Caco-2 (cell line): ENCODE results near the gene SLC6A6. TPM values are rescaled to one million over a fixed set of nuclear protein-coding genes. Genes with fewer than 3 reads are reported as not detected.

Experiments used
- Bru-seq: library from RNA; stranded (reverse); fragments of 400-500 nt; gene quantifications from one replicate; lab custom pipeline; 2021; lab: Mats Ljungman, UMichigan
- BruChase-seq, 2 experiments: library from RNA; stranded (reverse); fragments of 400-500 nt; gene quantifications; one replicate each; lab custom pipeline; 2021; lab: Mats Ljungman, UMichigan
- BruUV-seq: library from RNA; stranded (reverse); fragments of 400-500 nt; replicated peaks from 2 replicates; lab custom pipeline; 2021; lab: Mats Ljungman, UMichigan
- CTCF ChIA-PET: fragments of 300-600 bp; sonication (Branson Sonifier 250); formaldehyde crosslinking; loops from one replicate; lab custom pipeline; 2022; ENCODE audit warnings: antibody characterized with exemption; lab: Charles Lee
- POLR2A ChIA-PET: fragments of 300-600 bp; sonication (Branson Sonifier 250); formaldehyde crosslinking; loops from one replicate; lab custom pipeline; 2022; ENCODE audit warnings: antibody characterized with exemption; lab: Charles Lee
- DNase-seq, 2 experiments: peaks; one replicate each; pipeline versions ENCODE4 v3.0.0 to v3.0.0-alpha.2; 2020 to 2022
- H3K27me3 ChIP-seq: replicated peaks from 2 replicates; pipeline ENCODE4 v1.6.0; 2011; ENCODE audit warnings: low read length; ENCODE audit not compliant: control insufficient read depth, insufficient read depth
- H3K36me3 ChIP-seq: 2 replicates; pipeline ENCODE4 v1.5.1; 2011; ENCODE audit warnings: low read length; ENCODE audit not compliant: control insufficient read depth, insufficient read depth
- H3K4me1 ChIP-seq: fragments of 250-450 bp; sonication (Bioruptor Pico); 2 replicates; pipeline ENCODE4 v1.5.1; 2020; ENCODE audit warnings: mild to moderate bottlenecking
- H3K4me3 ChIP-seq: 2 replicates; pipeline ENCODE4 v1.5.1; 2011; ENCODE audit warnings: low read depth, mild to moderate bottlenecking, control low read depth, low read length
- H3K9me3 ChIP-seq: fragments of 250-450 bp; sonication (Bioruptor Pico); 2 replicates; pipeline ENCODE4 v1.5.1; 2020; ENCODE audit warnings: mild to moderate bottlenecking, moderate library complexity
- H3K27ac Mint-ChIP-seq: one replicate; pipeline ENCODE4 v1.8.0; 2022; ENCODE audit warnings: mixed read lengths; ENCODE audit not compliant: unreplicated experiment
- H3K27me3 Mint-ChIP-seq: one replicate; pipeline ENCODE4 v1.8.0; 2022; ENCODE audit warnings: mixed read lengths; ENCODE audit not compliant: insufficient read depth, unreplicated experiment
- H3K36me3 Mint-ChIP-seq: one replicate; pipeline ENCODE4 v1.8.0; 2022; ENCODE audit warnings: mild to moderate bottlenecking, mixed read lengths; ENCODE audit not compliant: insufficient read depth, unreplicated experiment
- H3K4me1 Mint-ChIP-seq: one replicate; pipeline ENCODE4 v1.8.0; 2022; ENCODE audit warnings: low read depth, mixed read lengths; ENCODE audit not compliant: unreplicated experiment
- H3K4me3 Mint-ChIP-seq: one replicate; pipeline ENCODE4 v1.8.0; 2022; ENCODE audit warnings: mild to moderate bottlenecking, moderate library complexity, mixed read lengths; ENCODE audit not compliant: unreplicated experiment
- H3K9me3 Mint-ChIP-seq: one replicate; pipeline ENCODE4 v1.8.0; 2022; ENCODE audit warnings: mixed read lengths; ENCODE audit not compliant: unreplicated experiment
- intact Hi-C: fragments of 100-400 bp; cut with micrococcal nuclease; formaldehyde crosslinking; loops from one replicate; pipeline ENCODE4 v1.10.0; 2022; ENCODE audit not compliant: unreplicated experiment
- long read RNA-seq: library from polyadenylated mRNA; stranded (forward); transcript quantifications from one replicate; pipeline ENCODE4 v2.0.0, GENCODE V29; 2022
- total RNA-seq: library from RNA; stranded (reverse); gene quantifications from 2 replicates; pipeline ENCODE4 v1.2.3, GENCODE V29; 2022
- TF ChIP-seq, protein P1 (sequence below), 2 experiments: fragments of 200-600 bp in 1 of 2; IDR thresholded peaks; 1 replicate in 1 of 2; 2 replicates in 1 of 2; pipeline versions ENCODE4 v1.5.1 to v1.8.0; 2011 to 2022; ENCODE audit warnings: antibody characterized with exemption in 1 of 2, control low read depth in 1 of 2, inconsistent platforms in 1 of 2, low read depth in 1 of 2, low read length in 1 of 2, mild to moderate bottlenecking in 1 of 2, moderate library complexity in 1 of 2; ENCODE audit not compliant: insufficient read depth in 1 of 2, severe bottlenecking in 1 of 2, unreplicated experiment in 1 of 2

SLC6A6 gene
- total RNA-seq (49.6 and 55.3 TPM in 2 replicates), Bru-seq, nascent RNA (percentile 78 among the genes with signal in this experiment), BruChase-seq, experiment 1, labeled RNA remaining after a 2-hour chase (percentile 78 among the genes with signal in this experiment), BruChase-seq, experiment 2, labeled RNA remaining after a 6-hour chase (percentile 84 among the genes with signal in this experiment)
- long read RNA-seq, full-length matches to known transcripts, result 19 of 69 reads
- long read RNA-seq, partial matches to known transcripts, result 8 of 69 reads
- long read RNA-seq, other reads (novel, unspliced or antisense), result 42 of 69 reads

DNA sequence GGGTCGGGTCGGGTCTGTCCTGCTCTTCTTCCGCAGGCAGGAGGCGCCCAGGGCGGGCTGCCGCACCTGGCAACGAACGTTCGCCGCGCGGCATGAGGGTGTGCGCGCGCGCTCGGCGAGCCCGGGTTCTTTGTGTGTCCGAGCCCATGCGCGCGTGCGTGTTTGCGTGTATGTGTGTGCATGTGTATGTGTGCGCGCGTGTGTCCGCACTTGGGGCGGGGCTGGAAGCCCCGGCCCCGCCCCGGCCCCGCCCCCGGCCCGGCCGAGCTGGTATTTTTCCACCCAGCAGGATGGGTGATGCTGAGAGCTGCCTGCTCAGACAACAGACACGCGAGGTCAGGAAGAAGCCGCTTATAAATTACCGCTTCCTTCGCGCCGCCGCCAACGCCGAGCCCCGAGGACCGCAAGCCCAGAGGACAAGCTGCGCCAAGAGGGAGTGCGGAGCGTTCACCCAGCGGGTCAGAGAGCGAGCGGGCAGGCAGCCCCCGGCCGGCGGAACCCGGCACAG is at the start of gene SLC6A6:
Gene SLC6A6, plus strand, starts transcription at position 303 of the 508 bp plus-strand sequence. CDS start 41,029 bp downstream, outside the sequence.
- no peaks in the 10 kb centered on the region for H3K9me3 Mint-ChIP-seq
- peaks cover 10% of the 10 kb centered on the region; the same call in 1 of the 2 replicates for H3K4me1 ChIP-seq
- H3K4me1 Mint-ChIP-seq, result peaks cover 10% of the 10 kb centered on the region
- peak within 1 kb of the TSS; percentile 97 for H3K27ac Mint-ChIP-seq
- H3K27me3 Mint-ChIP-seq, result no peaks in the 10 kb centered on the region
- H3K9me3 ChIP-seq, result no peaks in the 10 kb centered on the region
- DNase-seq, result peak; percentile 95 to 96
- TF ChIP-seq, protein P1, sequence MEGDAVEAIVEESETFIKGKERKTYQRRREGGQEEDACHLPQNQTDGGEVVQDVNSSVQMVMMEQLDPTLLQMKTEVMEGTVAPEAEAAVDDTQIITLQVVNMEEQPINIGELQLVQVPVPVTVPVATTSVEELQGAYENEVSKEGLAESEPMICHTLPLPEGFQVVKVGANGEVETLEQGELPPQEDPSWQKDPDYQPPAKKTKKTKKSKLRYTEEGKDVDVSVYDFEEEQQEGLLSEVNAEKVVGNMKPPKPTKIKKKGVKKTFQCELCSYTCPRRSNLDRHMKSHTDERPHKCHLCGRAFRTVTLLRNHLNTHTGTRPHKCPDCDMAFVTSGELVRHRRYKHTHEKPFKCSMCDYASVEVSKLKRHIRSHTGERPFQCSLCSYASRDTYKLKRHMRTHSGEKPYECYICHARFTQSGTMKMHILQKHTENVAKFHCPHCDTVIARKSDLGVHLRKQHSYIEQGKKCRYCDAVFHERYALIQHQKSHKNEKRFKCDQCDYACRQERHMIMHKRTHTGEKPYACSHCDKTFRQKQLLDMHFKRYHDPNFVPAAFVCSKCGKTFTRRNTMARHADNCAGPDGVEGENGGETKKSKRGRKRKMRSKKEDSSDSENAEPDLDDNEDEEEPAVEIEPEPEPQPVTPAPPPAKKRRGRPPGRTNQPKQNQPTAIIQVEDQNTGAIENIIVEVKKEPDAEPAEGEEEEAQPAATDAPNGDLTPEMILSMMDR (IDR thresholded peaks at IDR 0.05; ENCODE audit: insufficient read depth in 1 of 2, low read depth in 1 of 2, low read length in 1 of 2, severe bottlenecking in 1 of 2, unreplicated experiment in 1 of 2), result peak; percentile 50 to 75
- peak within 1 kb of the TSS; percentile 100 for H3K4me3 Mint-ChIP-seq
- ChIA-PET POLR2A (interaction anchor here (0.6 to 1.4 kb wide), 7 partner anchors 9 to 199 kb away, joined by 3 to 4 read pairs (median 3); no protein-coding TSS in a partner anchor), CTCF (interaction anchor here (0.6 to 1.7 kb wide), 12 partner anchors 16 to 277 kb away, joined by 3 to 11 read pairs (median 4); partner anchors contain the start of genes LSM3 and XPC)
- intact Hi-C loops, result loop anchor here (1.0 to 10.0 kb wide), 5 partner anchors 16 to 199 kb away; no protein-coding TSS in a partner anchor
- peaks cover 35% of the 10 kb centered on the region for H3K36me3 Mint-ChIP-seq
- no TSS peak for BruUV-seq
- H3K27me3 ChIP-seq, result no peaks in the 10 kb centered on the region
- peaks cover 2% of the 10 kb centered on the region; the same call in 1 of the 2 replicates for H3K36me3 ChIP-seq
- H3K4me3 ChIP-seq, result peak within 1 kb of the TSS; percentile 50

DNA sequence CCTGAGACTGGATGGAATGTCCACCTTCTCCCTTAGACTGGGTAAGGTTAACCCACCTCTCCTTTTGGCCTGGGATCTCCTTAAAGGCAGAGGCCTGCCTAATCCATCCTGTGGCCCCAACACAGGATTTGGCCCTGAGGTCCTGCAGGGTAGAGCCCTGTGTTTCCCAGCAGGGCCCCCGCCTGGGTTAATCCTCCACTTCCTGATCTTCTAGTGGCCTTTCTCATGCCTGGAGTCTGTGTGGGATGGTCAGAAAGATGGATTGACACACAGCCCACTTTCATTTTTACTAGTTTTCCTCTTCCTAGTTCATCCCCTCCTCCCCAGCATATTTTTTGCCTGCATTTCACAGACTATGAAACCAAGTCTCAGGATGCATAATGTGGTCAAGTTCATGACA is 48.9 kb upstream of the SLC6A6 start:
- intact Hi-C loops, result no loop called here

DNA sequence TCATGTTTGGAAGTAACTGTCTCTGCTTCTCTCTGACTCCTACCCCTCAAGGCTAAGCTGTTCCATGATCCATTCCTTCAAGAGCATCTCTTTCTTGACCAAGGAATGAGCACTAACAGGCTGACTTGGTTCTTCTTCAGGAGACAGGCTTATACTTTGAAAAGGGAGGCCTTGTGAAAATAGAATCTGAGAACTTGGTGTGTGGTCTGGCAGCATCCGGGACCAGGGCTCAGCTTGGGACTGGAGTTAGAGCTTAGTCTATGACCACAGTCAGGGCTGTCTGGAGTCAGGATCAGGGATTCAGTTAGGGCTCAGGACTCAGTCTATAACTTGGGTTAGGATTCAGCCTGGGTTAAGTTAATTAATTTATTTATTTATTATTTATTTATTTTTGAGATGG is 44.9 kb upstream of the SLC6A6 start:
- Histone ChIP-seq H3K27me3 (no peaks in the 10 kb centered on the region), H3K4me3 (no peak overlapping the region), H3K9me3 (no peaks in the 10 kb centered on the region), H3K36me3 (no peaks in the 10 kb centered on the region), H3K4me1 (no peaks in the 10 kb centered on the region)
- BruUV-seq, result no TSS peak
- intact Hi-C loops, result no loop called here
- Mint-ChIP-seq H3K27me3 (no peaks in the 10 kb centered on the region), H3K27ac (no peak overlapping the region), H3K36me3 (no peaks in the 10 kb centered on the region), H3K4me3 (no peak overlapping the region), H3K4me1 (no peaks in the 10 kb centered on the region), H3K9me3 (no peaks in the 10 kb centered on the region)
- TF ChIP-seq, protein P1 (IDR thresholded peaks at IDR 0.05; ENCODE audit: insufficient read depth in 1 of 2, low read depth in 1 of 2, low read length in 1 of 2, severe bottlenecking in 1 of 2, unreplicated experiment in 1 of 2), result no peak
- ChIA-PET POLR2A (interaction anchor here (0.5 kb wide), 1 partner anchor 61 kb away, joined by 3 read pairs; no protein-coding TSS in a partner anchor), CTCF (interaction anchor here (0.6 kb wide), 1 partner anchor 1096 kb away, joined by 3 read pairs; no protein-coding TSS in a partner anchor)
- no peak for DNase-seq

More for the DNA sequence above, 48.9 kb upstream of the SLC6A6 start:
- H3K9me3 ChIP-seq, result no peaks in the 10 kb centered on the region
- Mint-ChIP-seq H3K27ac (no peak overlapping the region), H3K4me3 (no peak overlapping the region), H3K36me3 (no peaks in the 10 kb centered on the region), H3K9me3 (no peaks in the 10 kb centered on the region), H3K27me3 (no peaks in the 10 kb centered on the region), H3K4me1 (no peaks in the 10 kb centered on the region)
- no peaks in the 10 kb centered on the region for H3K4me1 ChIP-seq
- H3K36me3 ChIP-seq, result no peaks in the 10 kb centered on the region
- no peaks in the 10 kb centered on the region for H3K27me3 ChIP-seq
- no peak overlapping the region for H3K4me3 ChIP-seq
- no peak for DNase-seq
- ChIA-PET CTCF (no interaction called here), POLR2A (no interaction called here)
- TF ChIP-seq, protein P1 (IDR thresholded peaks at IDR 0.05; ENCODE audit: insufficient read depth in 1 of 2, low read depth in 1 of 2, low read length in 1 of 2, severe bottlenecking in 1 of 2, unreplicated experiment in 1 of 2), result no peak
- BruUV-seq, result no TSS peak
